ENCODE results near the gene CDC25C.

The CDC25C gene

GRCh38 chr5:138338411-138339090 is 6.9 kb upstream of the CDC25C start:
- peaks cover 41% of the 10 kb centered on the region for H3K4me1 ChIP-seq (ENCODE audit: insufficient read depth, low read length, poor library complexity, severe bottlenecking)
- peak overlapping the region; percentile 93 for H3K9ac ChIP-seq (ENCODE audit: low read depth, low read length, poor library complexity, severe bottlenecking)
- H3K9me3 ChIP-seq (ENCODE audit: insufficient read depth, low read depth, low read length), result no peaks in the 10 kb centered on the region
- H3F3A ChIP-seq (ENCODE audit: low read depth), result no peaks in the 10 kb centered on the region
- H3K27me3 ChIP-seq (ENCODE audit: insufficient read depth, low read length, poor library complexity, severe bottlenecking), result no peaks in the 10 kb centered on the region
- H3K36me3 ChIP-seq (ENCODE audit: insufficient read depth, low read length), result no peaks in the 10 kb centered on the region
- no peak for TF ChIP-seq CTCF (conservative IDR thresholded peaks at IDR 0.05; ENCODE audit: low read length)
- no peak for TF ChIP-seq EZH2phosphoT487 (IDR thresholded peaks at IDR 0.05; ENCODE audit: borderline replicate concordance)
- H4K20me1 ChIP-seq (ENCODE audit: insufficient read depth, low read length, poor library complexity, severe bottlenecking), result peaks cover 14% of the 10 kb centered on the region
- H3K4me2 ChIP-seq (ENCODE audit: low read depth, low read length, poor library complexity, severe bottlenecking), result peak overlapping the region; percentile 89
- H3K9me2 ChIP-seq (replicated peaks; ENCODE audit: low read depth, low read length), result no peaks in the 10 kb centered on the region
- H3K79me2 ChIP-seq (ENCODE audit: insufficient read depth, low read length), result peaks cover 36% of the 10 kb centered on the region
- peak overlapping the region; percentile 78 for H3K4me3 ChIP-seq (ENCODE audit: low read length, poor library complexity, severe bottlenecking)
- H2AFZ ChIP-seq (ENCODE audit: low read length), result peak overlapping the region; percentile 94; the same call in 1 of the 2 replicates

GRCh38 chr5:138337685-138338410 is 6.2 kb upstream of the CDC25C start, which contains the start of gene FAM53C:
Gene FAM53C (plus strand): TSS chr5:138338266. CDS start chr5:138341336, 3,070 bp downstream.
- Histone ChIP-seq H3K9me2 (replicated peaks; ENCODE audit: low read depth, low read length) (no peaks in the 10 kb centered on the region), H2AFZ (ENCODE audit: low read length) (peak within 1 kb of the TSS; percentile 94), H3K9me3 (ENCODE audit: insufficient read depth, low read depth, low read length) (no peaks in the 10 kb centered on the region), H3K4me3 (ENCODE audit: low read length, poor library complexity, severe bottlenecking) (peak within 1 kb of the TSS; percentile 78), H3K4me2 (ENCODE audit: low read depth, low read length, poor library complexity, severe bottlenecking) (peak within 1 kb of the TSS; percentile 89), H3K79me2 (ENCODE audit: insufficient read depth, low read length) (peaks cover 36% of the 10 kb centered on the region), H3K9ac (ENCODE audit: low read depth, low read length, poor library complexity, severe bottlenecking) (peak within 1 kb of the TSS; percentile 93), H3K36me3 (ENCODE audit: insufficient read depth, low read length) (no peaks in the 10 kb centered on the region), H3K4me1 (ENCODE audit: insufficient read depth, low read length, poor library complexity, severe bottlenecking) (peaks cover 41% of the 10 kb centered on the region), H4K20me1 (ENCODE audit: insufficient read depth, low read length, poor library complexity, severe bottlenecking) (peaks cover 14% of the 10 kb centered on the region), H3K27me3 (ENCODE audit: insufficient read depth, low read length, poor library complexity, severe bottlenecking) (no peaks in the 10 kb centered on the region), H3F3A (ENCODE audit: low read depth) (no peaks in the 10 kb centered on the region)
- TF ChIP-seq EZH2phosphoT487 (IDR thresholded peaks at IDR 0.05; ENCODE audit: borderline replicate concordance) (no peak), CTCF (conservative IDR thresholded peaks at IDR 0.05; ENCODE audit: low read length) (no peak)

- Histone ChIP-seq H3K9me2 (replicated peaks; ENCODE audit: low read depth, low read length) (no peaks in the 10 kb centered on the region), H3K79me2 (ENCODE audit: insufficient read depth, low read length) (peaks cover 36% of the 10 kb centered on the region), H4K20me1 (ENCODE audit: insufficient read depth, low read length, poor library complexity, severe bottlenecking) (peaks cover 14% of the 10 kb centered on the region), H3K4me1 (ENCODE audit: insufficient read depth, low read length, poor library complexity, severe bottlenecking) (peaks cover 43% of the 10 kb centered on the region), H2AFZ (ENCODE audit: low read length) (peak overlapping the region; percentile 94), H3K9me3 (ENCODE audit: insufficient read depth, low read depth, low read length) (no peaks in the 10 kb centered on the region), H3K36me3 (ENCODE audit: insufficient read depth, low read length) (no peaks in the 10 kb centered on the region), H3F3A (ENCODE audit: low read depth) (no peaks in the 10 kb centered on the region), H3K27me3 (ENCODE audit: insufficient read depth, low read length, poor library complexity, severe bottlenecking) (no peaks in the 10 kb centered on the region), H3K4me3 (ENCODE audit: low read length, poor library complexity, severe bottlenecking) (peak overlapping the region; percentile 78), H3K9ac (ENCODE audit: low read depth, low read length, poor library complexity, severe bottlenecking) (peak overlapping the region; percentile 93), H3K4me2 (ENCODE audit: low read depth, low read length, poor library complexity, severe bottlenecking) (peak overlapping the region; percentile 73)
- no peak for TF ChIP-seq CTCF (conservative IDR thresholded peaks at IDR 0.05; ENCODE audit: low read length)
- TF ChIP-seq EZH2phosphoT487 (IDR thresholded peaks at IDR 0.05; ENCODE audit: borderline replicate concordance), result no peak
Measured at GRCh38 chr5:138336952-138337684, 5.5 kb upstream of the CDC25C start.
